GM20431 (cell line): Measurements from ENCODE around the gene KIAA1755.

Source experiments
- in situ Hi-C: fragments of 300-500 bp; cut with MseI, MboI; formaldehyde crosslinking; loops from one replicate; pipeline ENCODE4 v1.15.0; 2020; ENCODE audit warnings: low sequenced_read_pairs; ENCODE audit not compliant: unreplicated experiment

The KIAA1755 gene

GRCh38 chr20:38194971-38195504 lies 65.5 kb downstream of the KIAA1755 start:
- in situ Hi-C loops: no loop called here

- in situ Hi-C loops: no loop called here
Measured at GRCh38 chr20:38193586-38194105, 66.9 kb downstream of the KIAA1755 start.

GRCh38 chr20:38192323-38192885 lies 68.1 kb downstream of the KIAA1755 start:
- in situ Hi-C loops: no loop called here

GRCh38 chr20:38191654-38192053 lies 68.9 kb downstream of the KIAA1755 start:
- in situ Hi-C loops: no loop called here

GRCh38 chr20:38190936-38191371 lies 69.6 kb downstream of the KIAA1755 start:
- in situ Hi-C loops: no loop called here

GRCh38 chr20:38190166-38190565 lies 70.4 kb downstream of the KIAA1755 start:
- in situ Hi-C loops: no loop called here

GRCh38 chr20:38187517-38187916 lies 73.0 kb downstream of the KIAA1755 start:
- in situ Hi-C loops: no loop called here

- in situ Hi-C loops: no loop called here
Measured at GRCh38 chr20:38186788-38187221, 73.7 kb downstream of the KIAA1755 start.

GRCh38 chr20:38184101-38184500 lies 76.4 kb downstream of the KIAA1755 start:
- in situ Hi-C loops: no loop called here

- in situ Hi-C loops: no loop called here
Measured at GRCh38 chr20:38181971-38182370, 78.6 kb downstream of the KIAA1755 start.

GRCh38 chr20:38181207-38181801 lies 79.2 kb downstream of the KIAA1755 start:
- in situ Hi-C loops: no loop called here

- in situ Hi-C loops: no loop called here
Measured at GRCh38 chr20:38180781-38181180, 79.8 kb downstream of the KIAA1755 start.

GRCh38 chr20:38179846-38180245 lies 80.7 kb downstream of the KIAA1755 start:
- in situ Hi-C loops: no loop called here

GRCh38 chr20:38178581-38178980 lies 82.0 kb downstream of the KIAA1755 start:
- in situ Hi-C loops: no loop called here

- in situ Hi-C loops: no loop called here
Measured at GRCh38 chr20:38178065-38178491, 82.5 kb downstream of the KIAA1755 start.

- in situ Hi-C loops: no loop called here
Measured at GRCh38 chr20:38177201-38177600, 83.3 kb downstream of the KIAA1755 start.

GRCh38 chr20:38175304-38176180 lies 85.0 kb downstream of the KIAA1755 start:
- in situ Hi-C loops: no loop called here

- in situ Hi-C loops: no loop called here
Measured at GRCh38 chr20:38173237-38174156, 87.0 kb downstream of the KIAA1755 start.

- in situ Hi-C loops: no loop called here
Measured at GRCh38 chr20:38172408-38172807, 88.1 kb downstream of the KIAA1755 start.

- in situ Hi-C loops: no loop called here
Measured at GRCh38 chr20:38171675-38172043, 88.9 kb downstream of the KIAA1755 start.
